HG02678 (cell line): ENCODE results near the gene TMEM217.

Experiments used
- ATAC-seq: cut with Tn5 transposase; IDR thresholded peaks from one replicate; pipeline ENCODE4 v1.9.1; 2021; ENCODE audit warnings: mild to moderate bottlenecking, moderate library complexity; ENCODE audit not compliant: unreplicated experiment

Gene TMEM217

GRCh38 chr6:37170273-37171200, 87.4 kb downstream of the TMEM217 start:
- peak; percentile 34 for ATAC-seq

- peak; percentile 77 for ATAC-seq
Observed at GRCh38 chr6:37169496-37170272, 88.3 kb downstream of the TMEM217 start, which contains the start of gene PIM1. Gene PIM1, plus strand, starts transcription at chr6:37170152. Its CDS starts 424 bp downstream, at chr6:37170576.

- ATAC-seq: no peak
Observed at GRCh38 chr6:37168811-37169495, 89.0 kb downstream of the TMEM217 start.

DNA sequence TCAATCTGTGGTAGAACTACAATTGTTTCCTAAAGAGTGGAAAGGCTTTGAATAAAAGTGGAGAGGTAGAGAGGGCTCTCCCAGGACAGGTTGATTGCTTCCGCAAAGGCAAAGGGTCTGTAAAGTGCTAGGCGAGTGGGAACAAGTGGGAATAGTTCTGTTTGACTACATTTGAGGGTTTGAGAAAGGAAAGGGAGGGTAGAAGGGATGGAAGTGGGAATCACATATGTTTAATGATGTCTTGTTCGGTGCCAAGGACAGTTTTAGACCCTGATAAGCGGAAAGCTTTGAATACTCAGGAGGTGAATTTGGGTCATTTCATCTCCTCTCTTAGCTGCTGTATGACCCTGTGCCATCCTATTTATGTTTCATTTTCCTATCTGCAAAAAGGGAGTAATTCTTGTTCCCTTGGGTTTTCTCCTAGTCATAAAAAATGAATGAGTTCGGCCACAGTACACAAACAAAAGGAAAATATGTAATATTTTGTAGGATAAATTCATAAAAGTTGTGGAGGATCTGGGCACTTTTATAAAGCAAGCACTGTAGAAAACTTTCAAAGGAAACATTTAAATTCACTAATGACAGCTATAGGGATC, 89.7 kb downstream of the TMEM217 start:
- ATAC-seq: no peak

- no peak for ATAC-seq
Observed at GRCh38 chr6:37162740-37163139, 95.2 kb downstream of the TMEM217 start.
